HG03097 (cell line): ENCODE results near the gene TANGO6.

Source experiments
- ATAC-seq: cut with Tn5 transposase; IDR thresholded peaks from one replicate; pipeline ENCODE4 v1.9.1; 2021; ENCODE audit not compliant: unreplicated experiment, low FRiP score

The TANGO6 gene

GRCh38 chr16:68860978-68861892, 17.9 kb downstream of the TANGO6 start:
- ATAC-seq: no peak

DNA sequence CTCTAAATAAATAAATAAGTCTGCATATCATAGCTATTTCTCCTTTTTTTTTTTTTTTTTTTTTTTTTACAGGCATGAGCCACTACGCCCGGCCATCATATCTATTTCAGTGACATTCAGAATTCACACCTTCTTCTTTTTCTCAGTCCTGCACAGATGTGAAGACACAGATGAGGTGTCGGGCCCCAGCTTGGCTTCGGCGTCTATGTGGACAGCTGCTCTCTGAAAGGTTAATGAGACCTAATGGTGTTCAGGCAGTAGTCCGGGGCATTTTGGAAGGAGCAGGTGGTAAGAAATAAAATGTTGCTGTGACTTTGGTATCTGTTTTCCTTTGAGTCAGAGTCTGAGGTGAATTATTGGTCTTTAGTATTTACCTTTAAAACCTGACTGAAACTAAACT, 23.6 kb downstream of the TANGO6 start:
- ATAC-seq: no peak

GRCh38 chr16:68869492-68870088, 26.3 kb downstream of the TANGO6 start:
- no peak for ATAC-seq

- ATAC-seq: no peak
Observed at GRCh38 chr16:68873635-68874471, 30.5 kb downstream of the TANGO6 start.

GRCh38 chr16:68875871-68876270, 32.5 kb downstream of the TANGO6 start:
- ATAC-seq: no peak

- no peak for ATAC-seq
Observed at GRCh38 chr16:68883685-68884084, 40.4 kb downstream of the TANGO6 start.

DNA sequence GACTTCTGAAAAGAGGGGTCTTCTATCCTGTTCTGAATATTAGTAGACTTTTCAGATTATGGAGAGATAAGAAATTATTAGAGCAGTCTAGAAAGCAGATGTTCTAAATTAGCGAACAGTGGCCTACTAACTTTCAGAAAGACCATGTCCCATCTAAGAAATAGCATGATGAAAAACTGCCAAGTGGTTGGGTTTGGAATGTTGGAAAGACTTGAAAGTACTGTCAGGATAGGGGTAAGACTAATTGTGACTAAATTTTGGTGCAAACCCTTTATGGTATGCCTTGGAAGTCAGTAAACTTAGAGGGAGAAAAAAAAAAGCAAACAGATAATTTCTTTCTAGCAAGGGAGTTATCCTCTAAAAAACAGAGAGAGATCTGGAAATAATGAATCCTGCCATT, 41.1 kb downstream of the TANGO6 start:
- no peak for ATAC-seq

DNA sequence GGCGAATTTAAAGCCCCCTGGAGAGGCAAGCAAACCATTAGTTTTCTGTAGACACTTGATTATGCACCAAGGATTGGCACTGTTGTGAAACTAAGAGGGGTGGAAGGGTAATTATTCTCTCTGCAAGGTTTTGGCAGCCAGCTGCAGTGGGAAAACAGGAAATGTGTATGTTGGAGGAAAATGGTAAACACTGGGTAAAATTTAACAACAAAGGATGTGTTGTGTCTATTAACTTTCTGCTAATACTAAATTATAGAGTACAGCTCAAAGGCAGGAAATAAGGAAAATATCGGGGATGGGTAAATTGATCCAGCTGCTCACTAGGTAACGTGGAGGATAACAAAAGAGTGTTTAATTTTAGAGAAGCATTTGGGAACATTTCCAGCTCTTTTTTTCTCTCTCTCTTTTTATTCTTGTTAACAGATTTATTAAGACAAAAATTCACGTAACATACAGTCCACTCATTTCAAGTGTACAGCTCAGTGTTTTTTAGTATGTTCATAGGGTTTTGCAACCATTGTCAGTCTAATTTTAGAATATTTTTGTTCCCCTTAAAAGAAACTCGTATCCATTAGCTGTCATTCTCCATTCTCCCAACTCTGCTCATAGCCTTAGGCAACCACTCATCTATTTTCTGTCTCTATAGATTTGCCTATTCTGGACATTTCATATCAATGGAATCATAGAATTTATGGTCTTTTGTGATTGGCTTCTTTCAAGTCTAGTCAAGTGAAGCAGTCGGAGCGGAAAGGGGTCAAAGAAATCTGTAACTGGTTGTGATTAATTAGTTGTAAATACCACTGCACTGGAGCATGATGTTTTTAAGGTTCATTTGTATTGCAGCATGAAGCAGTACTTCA, 41.8 kb downstream of the TANGO6 start:
- ATAC-seq: no peak

DNA sequence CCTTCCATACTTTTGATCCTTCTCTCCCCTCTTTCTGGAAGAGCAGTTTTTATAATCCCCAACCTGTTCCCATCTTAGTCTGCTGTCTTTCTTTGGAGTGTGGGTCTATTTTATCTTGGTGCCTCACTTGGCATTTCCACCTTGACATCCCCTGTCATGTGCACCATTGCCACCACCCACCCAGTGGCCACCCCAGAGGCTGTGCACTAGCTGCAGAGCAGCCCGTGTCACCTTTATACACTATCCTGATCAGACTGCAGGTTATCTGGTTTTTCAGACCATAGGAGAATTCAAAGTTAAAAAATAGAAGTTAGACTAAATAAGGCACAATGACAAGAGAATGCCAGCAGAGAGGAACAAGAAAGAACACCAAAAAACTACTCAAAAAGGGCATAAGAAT, 43.8 kb downstream of the TANGO6 start:
- ATAC-seq: no peak

GRCh38 chr16:68889508-68890150, 46.3 kb downstream of the TANGO6 start:
- no peak for ATAC-seq

GRCh38 chr16:68892214-68892613, 48.9 kb downstream of the TANGO6 start:
- ATAC-seq: no peak

DNA sequence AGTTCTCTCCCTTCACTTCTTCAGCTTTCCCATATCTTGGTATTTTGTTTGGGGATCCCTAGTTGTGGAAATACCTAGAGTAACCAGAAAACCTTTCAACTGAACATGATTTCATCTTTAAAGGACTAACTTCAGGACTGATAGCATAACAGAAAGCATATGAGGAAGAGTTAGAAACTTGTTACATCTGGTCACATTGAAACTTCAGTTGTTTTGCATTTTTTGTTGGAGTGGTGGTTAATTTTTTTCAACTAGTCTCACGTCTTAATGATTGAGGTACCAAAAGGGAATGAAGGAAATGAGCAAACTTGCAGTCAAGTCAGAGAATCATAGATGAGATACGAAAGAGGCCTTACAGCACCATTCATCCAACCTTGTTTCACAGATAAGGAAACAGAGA, 49.6 kb downstream of the TANGO6 start:
- ATAC-seq: no peak

DNA sequence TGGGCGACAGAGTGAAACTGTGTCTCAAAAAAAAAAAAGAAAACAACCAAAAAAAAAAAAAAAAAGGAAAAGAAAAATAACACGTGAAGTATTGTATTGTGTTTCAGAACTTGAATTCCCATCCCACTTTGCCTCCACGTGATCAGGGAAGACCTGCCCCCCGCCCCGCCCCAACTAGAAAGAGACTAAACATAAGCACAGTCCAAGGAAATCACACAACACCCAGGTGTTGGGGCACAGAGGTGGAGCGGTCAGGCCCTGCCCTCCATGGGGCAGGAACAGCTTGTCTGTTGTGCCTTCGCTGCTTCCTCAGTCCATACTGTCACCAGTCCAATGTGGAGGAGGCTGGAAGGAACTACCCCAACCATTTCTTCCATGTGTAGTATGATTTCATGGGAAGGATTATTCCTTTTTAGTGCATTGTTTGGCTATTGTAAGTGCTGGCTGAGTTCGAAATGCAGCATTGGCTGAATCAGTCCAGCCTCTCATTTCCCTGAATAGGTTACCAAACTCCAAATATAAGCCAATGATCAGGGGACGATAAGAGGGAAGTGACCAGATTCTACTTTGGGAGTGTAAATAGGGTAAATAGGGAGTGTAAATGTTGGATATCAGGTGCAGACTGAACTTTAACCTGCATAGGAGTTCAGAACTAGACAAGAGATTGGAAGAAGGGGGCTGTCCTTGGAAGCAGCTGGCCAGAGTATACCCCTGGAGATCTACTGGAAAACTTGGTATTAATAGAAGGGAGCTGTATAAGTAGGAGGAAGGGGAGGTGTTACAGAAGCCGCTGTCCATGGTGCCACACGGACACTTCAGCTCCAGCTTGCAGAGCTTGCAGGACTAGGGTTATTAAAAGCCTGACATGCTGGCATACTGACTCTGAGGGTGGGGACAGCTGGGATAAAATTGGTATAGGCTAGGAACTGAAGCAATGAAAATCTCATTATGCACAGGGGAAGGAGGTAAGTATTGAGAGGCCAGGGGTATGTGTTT, 50.7 kb downstream of the TANGO6 start:
- ATAC-seq: no peak

- no peak for ATAC-seq
Observed at GRCh38 chr16:68894714-68895113, 51.4 kb downstream of the TANGO6 start.

- no peak for ATAC-seq
Observed at GRCh38 chr16:68898026-68898425, 54.7 kb downstream of the TANGO6 start.

GRCh38 chr16:68900009-68900408, 56.7 kb downstream of the TANGO6 start:
- no peak for ATAC-seq

DNA sequence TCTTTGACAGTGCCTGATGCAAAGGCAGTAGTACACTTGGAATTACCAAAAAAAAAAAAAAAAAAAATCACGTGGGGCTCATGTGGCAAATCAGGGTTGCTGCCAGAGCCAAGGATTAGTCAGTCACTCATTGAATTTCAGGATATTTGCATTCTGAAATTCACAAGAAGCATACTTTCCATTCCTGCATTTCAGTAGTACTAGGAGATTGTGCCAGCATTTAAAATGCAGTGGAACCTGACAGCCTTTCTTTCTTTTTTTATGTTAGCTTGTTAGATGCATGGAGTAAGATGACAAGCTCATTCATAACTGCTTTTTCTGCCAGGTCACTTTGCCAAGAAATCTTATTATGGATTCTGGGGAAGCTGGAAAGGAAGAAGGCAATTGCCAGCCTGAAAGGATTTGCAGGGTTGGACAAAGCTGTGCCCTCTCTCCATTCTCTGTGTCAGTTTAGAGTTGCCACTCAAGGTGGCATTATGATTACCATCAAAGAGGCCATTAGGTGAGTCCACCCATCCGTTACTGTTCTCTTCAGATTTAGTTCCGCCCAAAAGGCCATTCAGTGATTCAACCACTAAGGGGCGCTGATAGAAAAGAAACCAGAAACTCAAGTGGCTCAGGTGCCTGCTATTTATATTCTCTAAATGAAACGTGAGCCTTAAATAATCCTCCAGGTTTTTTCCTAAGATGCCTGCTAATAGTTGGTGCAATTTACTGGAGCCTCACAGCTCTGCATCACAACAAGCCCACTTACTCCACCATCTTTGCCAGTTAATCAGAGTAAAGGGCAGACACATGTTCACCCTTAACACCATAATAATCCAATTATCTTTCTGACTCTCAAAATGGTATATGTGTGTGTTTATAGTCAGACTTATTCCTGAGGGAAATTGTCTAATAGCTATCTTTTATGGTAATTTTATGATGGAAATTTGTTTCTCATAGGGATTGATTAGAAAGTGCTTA, 59.0 kb downstream of the TANGO6 start:
- no peak for ATAC-seq

- no peak for ATAC-seq
Observed at GRCh38 chr16:68902969-68903345, 59.6 kb downstream of the TANGO6 start.
